SW 1271 (cell line): ENCODE data around the gene NPY1R.

ENCODE experiments used
- DNase-seq, 2 experiments: peaks; one replicate each; lab custom pipeline; 2025; lab: John Stamatoyannopoulos, UW

Gene NPY1R

DNA sequence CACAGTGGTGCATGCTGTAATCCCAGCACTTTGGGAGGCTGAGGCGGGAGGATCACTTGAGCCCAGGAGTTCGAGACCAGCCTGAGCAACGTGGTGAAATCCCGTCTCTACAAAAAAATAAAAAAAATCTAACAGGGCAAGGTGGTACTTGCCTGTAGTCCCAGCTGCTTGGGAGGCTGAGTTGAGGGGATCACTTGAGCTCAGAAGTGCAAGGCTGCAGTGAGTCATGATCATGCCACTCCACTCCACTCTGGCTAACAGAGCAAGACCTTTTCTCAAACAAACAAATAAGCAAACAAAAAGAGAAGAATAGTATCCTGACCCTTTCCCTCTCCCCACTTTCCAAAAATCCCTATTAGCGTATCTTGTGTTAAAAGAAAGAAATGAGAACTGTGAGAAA is 52.7 kb downstream of the NPY1R start:
- no peak for DNase-seq

DNA sequence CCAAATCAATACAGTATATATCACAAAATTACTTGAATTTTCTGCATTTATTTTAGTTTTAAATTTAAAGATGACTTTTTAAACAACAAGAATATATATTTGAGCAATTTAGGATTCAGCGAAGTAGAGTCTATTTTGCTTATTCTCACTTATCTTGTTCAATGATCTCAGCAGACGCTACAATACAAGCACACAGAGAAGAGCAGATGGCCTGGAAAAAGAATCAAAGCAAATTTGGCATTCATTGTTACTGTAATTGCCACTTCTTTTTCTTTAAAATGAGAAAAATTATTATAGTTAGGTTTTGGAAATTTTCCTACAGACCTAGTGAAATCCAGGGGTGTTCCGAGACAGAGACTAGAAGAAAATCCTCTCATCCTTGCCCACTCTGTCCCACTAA is 57.5 kb downstream of the NPY1R start:
- DNase-seq, result no peak
